Measurements from ENCODE around the gene SLC35F3.
"Not testable (repeated sequence)": the region's sequence is repeated elsewhere in the genome, so short reads cannot be mapped to it uniquely, and the experiment has no call there.

Gene SLC35F3

DNA sequence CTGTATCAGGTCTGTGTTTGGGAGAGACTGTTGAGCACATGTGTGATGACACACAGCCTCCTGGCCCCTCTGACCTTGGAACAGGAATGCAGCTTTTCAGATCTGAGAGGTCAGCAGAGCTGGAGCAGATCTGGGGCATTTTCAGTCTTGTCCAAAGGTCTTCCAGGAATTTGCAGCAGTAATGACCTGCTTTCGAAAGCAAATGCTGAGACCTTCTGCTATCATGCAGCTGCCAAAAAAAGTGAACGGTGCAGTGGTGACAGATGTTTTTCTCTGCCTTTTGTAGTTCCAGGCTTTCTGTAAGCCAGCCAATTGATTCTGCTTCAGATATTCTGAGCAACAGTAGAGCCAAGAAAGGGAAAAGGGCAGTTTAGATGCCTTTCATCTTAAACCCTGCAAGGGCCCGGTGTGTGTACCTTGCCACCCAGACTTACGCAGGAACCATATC lies 331.0 kb downstream of the SLC35F3 start:
- FAIRE-seq: no peak
- DNase-seq (ENCODE audit: extremely low spot score, insufficient read length, low read depth): no peak

GRCh38 chr1:234237393-234237792 lies 332.9 kb downstream of the SLC35F3 start:
- FAIRE-seq (no peak), DNase-seq (ENCODE audit: extremely low spot score, insufficient read length, low read depth) (no peak)

- DNase-seq (ENCODE audit: extremely low spot score, insufficient read length, low read depth) (no peak), FAIRE-seq (no peak)
Observed at GRCh38 chr1:234238060-234238459, 333.6 kb downstream of the SLC35F3 start.

GRCh38 chr1:234239515-234239914 lies 335.0 kb downstream of the SLC35F3 start:
- no peak for FAIRE-seq
- no peak for DNase-seq (ENCODE audit: extremely low spot score, insufficient read length, low read depth)

GRCh38 chr1:234239936-234240335 lies 335.5 kb downstream of the SLC35F3 start:
- no peak for DNase-seq (ENCODE audit: extremely low spot score, insufficient read length, low read depth)
- no peak for FAIRE-seq

DNA sequence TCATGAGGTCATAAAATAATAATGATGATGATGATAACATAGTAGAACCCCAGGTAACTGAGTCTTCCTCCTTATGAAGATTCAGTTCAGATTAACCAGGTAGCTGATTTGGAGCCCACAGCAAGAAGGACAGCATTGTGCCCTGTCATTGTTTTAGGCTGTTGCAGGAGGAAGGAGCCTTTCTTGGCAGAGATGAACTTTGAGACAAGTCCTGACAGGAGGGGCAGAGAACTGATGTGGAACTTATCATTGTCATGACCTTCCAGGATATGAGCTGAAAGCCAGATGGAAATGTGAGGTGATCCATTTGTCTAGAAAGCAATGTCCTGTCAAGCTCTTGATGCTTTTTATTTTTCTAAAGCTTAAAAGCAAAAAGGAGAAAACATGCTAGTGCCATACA lies 336.2 kb downstream of the SLC35F3 start:
- no peak for FAIRE-seq
- no peak for DNase-seq (ENCODE audit: extremely low spot score, insufficient read length, low read depth)

DNA sequence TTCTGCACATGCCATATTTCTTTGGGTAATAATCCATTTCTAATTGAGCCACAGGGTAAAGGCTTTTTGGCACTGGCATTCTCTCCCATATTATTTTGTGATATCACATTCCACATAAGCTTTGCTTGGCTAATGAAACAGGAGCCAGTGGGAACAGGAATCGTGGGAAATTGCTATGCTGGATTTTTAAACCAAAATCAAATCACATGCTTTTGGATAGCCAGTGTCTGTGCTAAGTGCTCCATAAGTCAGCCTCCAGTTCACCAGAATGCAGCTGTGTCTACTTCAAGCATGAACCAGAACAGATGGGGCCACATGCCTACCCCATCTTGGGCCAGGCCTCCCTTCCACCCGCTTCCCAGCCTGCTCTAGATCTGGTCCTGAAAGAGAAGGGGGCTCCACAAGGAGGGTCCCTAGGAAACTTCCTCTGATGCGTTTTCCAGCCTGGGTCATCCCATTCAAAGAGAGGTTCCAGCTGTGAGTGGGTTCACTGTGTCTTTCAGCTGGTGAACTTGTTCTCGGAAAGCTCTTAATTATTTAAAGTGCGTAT lies 337.5 kb downstream of the SLC35F3 start:
- no peak for DNase-seq (ENCODE audit: extremely low spot score, insufficient read length, low read depth)
- no peak for FAIRE-seq

- no peak for DNase-seq (ENCODE audit: extremely low spot score, insufficient read length, low read depth)
- peak; percentile 21 for FAIRE-seq
Observed at GRCh38 chr1:234243521-234244260, 339.2 kb downstream of the SLC35F3 start.

DNA sequence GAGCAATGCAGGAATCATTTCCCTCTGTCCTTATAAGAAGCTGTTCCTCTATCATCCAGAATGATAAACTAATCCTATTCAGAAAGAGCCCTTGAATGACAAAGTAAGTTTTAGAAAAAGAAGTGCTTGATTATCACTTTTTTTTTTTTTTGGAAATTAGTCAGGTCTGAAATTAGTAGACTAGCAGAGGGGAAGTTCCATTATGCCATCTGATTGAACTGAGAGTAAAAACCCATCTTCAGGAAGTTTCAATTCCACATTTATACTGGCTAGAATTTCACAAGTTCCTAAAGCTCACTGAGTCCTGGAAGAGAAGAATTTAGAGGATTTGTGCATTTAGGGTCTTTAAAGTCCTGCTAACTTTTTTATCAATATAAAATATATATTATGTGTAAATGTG lies 340.0 kb downstream of the SLC35F3 start:
- peak; percentile 84 for FAIRE-seq
- no peak for DNase-seq (ENCODE audit: extremely low spot score, insufficient read length, low read depth)

DNA sequence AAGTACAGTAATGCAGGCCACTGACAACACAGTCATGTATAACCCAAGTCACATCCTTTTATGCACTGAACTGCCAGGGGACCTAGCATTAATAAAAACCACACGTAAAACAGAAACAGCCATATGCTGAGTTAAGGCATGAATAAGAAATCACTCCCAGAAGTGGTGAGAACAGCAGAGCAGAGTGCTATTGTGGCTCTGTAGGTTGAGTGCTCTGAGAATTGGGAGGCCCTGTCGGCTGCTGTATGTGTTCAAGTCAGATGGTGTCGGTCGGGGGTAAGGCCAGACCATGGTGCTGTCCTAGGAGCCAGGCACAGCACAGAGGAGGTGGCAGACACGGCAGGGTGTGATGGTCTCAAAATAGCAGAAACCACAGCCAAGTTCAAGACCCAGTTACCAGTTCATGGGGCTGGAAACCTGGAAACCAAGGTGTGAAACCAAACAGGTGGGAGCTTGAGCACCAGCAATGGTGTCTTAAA lies 342.2 kb downstream of the SLC35F3 start:
- FAIRE-seq: peak; percentile 96
- no peak for DNase-seq (ENCODE audit: extremely low spot score, insufficient read length, low read depth)

- DNase-seq (ENCODE audit: extremely low spot score, insufficient read length, low read depth); FAIRE-seq: not testable (repeated sequence)
Observed at GRCh38 chr1:234247746-234248145, 343.3 kb downstream of the SLC35F3 start.

DNA sequence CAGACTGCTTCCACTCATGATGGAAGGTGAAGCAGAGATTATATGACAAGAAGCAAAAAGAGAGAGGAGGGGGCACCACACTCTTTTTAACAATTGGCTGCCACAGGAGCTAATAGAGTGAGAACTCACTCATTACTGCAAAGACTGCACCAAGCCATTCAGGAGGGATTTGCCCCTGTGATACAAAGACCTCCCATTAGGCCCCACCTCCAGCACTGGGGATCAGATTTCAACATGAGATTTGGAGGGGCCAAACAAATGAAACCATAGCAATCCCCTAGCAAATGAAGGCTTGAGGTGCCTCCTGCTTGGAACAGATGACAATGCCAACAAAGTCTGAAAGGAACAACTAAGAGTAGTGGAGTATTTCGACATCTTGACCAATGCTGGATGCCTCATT lies 346.3 kb downstream of the SLC35F3 start:
- FAIRE-seq: no peak

DNA sequence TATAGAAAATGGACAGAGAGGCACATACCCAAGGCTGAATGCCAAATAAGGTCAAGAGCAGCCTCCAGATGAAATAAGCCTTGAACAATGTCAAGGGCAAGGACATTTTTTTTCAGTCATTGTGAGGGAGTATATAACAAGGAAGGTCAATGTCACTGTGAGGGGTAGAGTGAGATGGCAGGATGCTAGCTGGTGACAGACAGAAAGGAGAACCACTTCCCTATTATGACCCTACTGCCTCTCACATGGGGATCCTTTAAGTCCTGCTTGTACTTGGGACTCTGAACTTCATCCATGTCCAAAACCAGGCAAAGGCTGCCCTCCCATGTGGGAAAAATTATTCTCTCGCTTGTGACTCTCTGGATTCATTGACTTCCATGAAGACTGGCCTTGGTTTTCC lies 349.3 kb downstream of the SLC35F3 start:
- DNase-seq (ENCODE audit: extremely low spot score, insufficient read length, low read depth): no peak
- peak; percentile 76 for FAIRE-seq

More for the DNA sequence above, 346.3 kb downstream of the SLC35F3 start:
- DNase-seq (ENCODE audit: extremely low spot score, insufficient read length, low read depth): no peak

DNA sequence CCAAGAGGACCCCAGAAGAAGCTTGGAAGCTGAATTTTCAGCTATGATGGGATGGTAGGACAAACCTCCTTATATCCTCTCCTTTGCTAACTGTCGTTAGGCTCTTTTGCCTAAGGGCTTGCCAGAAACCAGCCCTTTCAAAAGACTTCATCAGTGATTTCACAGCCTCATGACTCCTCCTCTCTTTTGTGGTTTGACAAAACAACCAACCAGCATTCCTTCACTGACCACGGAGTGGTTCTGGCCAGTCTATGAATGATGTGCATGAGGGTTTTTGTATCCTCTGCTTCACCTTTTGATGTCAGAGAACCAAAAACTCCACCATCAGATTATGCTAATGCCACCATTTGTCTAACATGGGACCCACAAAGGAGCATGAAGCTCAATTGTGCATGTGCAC lies 351.9 kb downstream of the SLC35F3 start:
- no peak for DNase-seq (ENCODE audit: extremely low spot score, insufficient read length, low read depth)
- FAIRE-seq: no peak

- no peak for FAIRE-seq
- no peak for DNase-seq (ENCODE audit: extremely low spot score, insufficient read length, low read depth)
Observed at GRCh38 chr1:234258071-234258470, 353.6 kb downstream of the SLC35F3 start.

- FAIRE-seq (peak; percentile 61), DNase-seq (ENCODE audit: extremely low spot score, insufficient read length, low read depth) (no peak)
Observed at GRCh38 chr1:234260578-234260977, 356.1 kb downstream of the SLC35F3 start.

- FAIRE-seq: no peak
- no peak for DNase-seq (ENCODE audit: extremely low spot score, insufficient read length, low read depth)
Observed at GRCh38 chr1:234261545-234261944, 357.1 kb downstream of the SLC35F3 start.

- DNase-seq (ENCODE audit: extremely low spot score, insufficient read length, low read depth) (no peak), FAIRE-seq (no peak)
Observed at GRCh38 chr1:234262007-234262753, 357.7 kb downstream of the SLC35F3 start.

DNA sequence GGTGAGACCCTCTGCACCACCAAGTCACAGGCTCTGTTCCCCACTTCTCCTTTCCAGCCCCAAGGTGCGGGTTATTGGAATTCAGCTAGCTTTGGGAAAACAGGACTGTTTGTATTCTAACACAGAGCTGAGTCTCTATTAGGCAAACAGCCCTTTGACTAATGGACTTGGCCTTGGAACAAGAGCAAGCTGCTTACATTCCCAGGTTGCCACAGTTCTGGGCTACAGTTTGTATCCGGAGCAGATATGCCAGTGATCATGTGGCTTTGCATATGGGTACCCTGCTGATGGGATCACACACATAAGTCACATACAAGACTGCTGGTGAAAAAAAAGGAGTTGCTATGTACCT lies 358.3 kb downstream of the SLC35F3 start:
- DNase-seq (ENCODE audit: extremely low spot score, insufficient read length, low read depth) (no peak), FAIRE-seq (no peak)

GRCh38 chr1:234264832-234265231 lies 360.4 kb downstream of the SLC35F3 start:
- DNase-seq (ENCODE audit: extremely low spot score, insufficient read length, low read depth) (no peak), FAIRE-seq (no peak)

DNA sequence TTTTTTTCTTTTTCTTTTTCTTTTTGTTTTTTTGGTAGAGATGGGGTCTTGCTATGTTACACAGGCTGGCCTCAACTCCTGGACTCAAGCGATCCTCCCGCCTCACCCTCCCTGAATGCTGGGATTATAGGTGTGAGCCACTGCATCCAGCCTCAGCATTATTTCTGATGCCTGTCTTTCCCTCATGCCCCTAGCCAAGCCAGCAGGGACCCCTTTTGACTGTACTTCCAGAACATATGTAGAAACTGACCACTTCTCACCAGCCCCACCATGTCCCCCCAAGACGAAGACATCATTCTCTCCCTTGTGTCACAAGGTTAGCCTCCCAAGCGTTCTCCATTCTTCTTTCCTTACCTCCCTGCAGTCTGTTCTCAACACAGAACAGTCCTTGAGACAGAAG lies 360.8 kb downstream of the SLC35F3 start:
- DNase-seq (ENCODE audit: extremely low spot score, insufficient read length, low read depth) (no peak), FAIRE-seq (no peak)

Measured in GM18507 (cell line).